GM21515 (cell line): ENCODE results near the gene ABL2.
"Not testable (repeated sequence)": the region's sequence is repeated elsewhere in the genome, so short reads cannot be mapped to it uniquely, and the experiment has no call there.

Experiments used
- ATAC-seq: cut with Tn5 transposase; IDR thresholded peaks from one replicate; pipeline ENCODE4 v1.9.1; 2021; ENCODE audit not compliant: unreplicated experiment

ABL2 gene

GRCh38 chr1:179170468-179170770 lies 59.1 kb downstream of the ABL2 start:
- not testable (repeated sequence) for ATAC-seq

- ATAC-seq, result no peak
Observed at GRCh38 chr1:179169616-179170467, 59.6 kb downstream of the ABL2 start.

DNA sequence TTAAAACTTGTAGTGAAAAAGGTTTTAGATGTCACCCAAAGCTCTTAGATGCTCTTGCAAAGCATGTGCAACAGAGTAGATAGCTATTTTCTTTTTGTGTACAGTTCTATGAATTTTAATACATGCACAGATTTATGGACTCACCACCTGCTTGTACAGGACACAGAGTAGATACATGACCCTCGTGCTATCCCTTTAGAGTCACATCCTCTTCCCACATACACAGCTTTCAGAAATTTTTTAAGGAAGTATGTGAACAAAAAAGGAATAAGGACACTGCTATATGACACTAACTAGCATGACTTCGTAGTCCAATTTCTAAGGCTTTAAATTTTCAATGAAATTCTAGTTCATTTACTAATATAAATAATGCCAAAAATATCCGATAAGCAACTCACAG lies 60.9 kb downstream of the ABL2 start:
- no peak for ATAC-seq

- no peak for ATAC-seq
Observed at GRCh38 chr1:179167955-179168354, 61.5 kb downstream of the ABL2 start.

DNA sequence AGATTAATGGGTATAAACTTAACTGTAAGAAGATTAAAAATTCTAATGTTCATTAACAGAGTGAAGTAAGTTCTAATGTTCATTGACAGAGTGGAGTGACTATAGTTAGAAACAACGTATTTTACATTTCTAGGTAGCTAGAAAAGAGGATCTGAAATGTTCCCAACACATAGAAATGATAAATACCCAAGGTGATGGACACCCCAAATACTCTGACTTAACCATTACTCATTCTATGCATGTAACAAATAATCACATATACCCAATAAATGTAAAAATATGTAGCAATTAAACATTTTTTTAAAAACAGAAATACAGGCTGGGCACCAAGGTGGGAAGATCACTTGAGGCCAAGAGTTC lies 62.1 kb downstream of the ABL2 start:
- ATAC-seq, result no peak

DNA sequence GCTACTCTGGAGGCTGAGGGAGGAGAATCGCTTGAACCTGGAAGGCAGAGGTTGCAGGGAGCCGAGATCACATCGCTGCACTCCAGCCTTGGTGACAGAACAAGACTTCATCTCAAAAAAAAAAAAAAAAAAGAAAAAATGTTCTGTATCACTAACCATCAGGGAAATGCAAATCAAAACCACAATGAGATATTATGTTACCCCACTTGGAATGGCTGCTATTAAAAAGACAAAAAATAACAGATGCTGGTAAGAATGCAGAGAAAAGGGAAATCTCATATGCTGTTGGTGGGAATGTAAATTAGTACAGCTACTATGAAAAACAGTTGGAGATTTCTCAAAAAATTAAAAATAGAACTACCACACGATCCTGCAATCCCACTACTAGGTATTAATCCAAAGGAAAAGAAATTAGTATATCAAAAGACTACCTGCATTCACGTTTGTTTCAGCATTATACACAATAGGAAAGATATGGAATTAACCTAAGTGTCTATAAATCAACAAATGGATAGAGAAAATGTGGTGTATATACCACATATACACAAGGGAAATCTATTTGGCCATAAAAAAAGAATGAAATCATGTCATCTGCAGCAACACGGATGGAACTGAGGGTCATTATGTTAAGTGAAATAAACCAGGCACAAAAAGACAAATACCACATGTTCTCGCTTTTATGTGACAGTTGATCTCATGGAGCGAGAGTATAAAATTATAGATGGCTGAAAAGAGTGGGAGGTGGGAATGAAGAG lies 62.6 kb downstream of the ABL2 start:
- no peak for ATAC-seq

DNA sequence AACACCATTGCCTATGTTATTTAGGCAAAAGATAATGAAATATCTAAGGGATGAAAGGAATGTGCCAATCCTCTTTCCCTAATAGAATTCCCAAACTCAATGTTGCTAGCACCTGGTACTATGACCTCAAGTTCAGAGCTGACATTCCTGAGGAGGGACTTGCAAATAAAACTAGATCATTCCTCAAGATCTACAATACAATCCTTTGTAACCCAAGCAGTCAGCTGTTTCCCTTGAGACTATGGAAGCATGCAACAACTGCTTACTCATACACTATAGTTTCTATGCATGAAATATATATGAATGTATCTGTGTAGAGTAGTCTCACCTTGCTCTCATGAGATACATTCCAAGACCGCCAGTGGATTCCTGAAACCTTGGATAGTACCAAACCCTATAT lies 65.0 kb downstream of the ABL2 start:
- no peak for ATAC-seq

DNA sequence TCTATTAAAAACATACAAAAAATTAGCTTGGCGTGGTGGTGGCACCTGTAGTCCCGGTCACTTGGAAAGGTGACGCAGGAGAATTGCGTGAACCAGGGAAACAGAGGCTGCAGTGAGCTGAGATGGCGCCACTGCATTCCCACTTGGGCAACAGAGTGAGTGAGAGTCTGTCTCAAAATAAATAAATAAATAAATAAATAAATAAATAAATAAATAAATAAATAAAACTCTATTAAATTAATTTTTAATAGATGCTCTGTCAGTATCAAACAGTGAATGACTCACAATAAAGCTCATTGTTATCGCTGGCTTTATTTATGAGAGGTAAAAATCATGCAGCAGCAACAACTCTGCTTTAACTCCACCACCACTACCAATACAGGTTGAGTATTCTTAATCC lies 72.8 kb downstream of the ABL2 start:
- no peak for ATAC-seq

DNA sequence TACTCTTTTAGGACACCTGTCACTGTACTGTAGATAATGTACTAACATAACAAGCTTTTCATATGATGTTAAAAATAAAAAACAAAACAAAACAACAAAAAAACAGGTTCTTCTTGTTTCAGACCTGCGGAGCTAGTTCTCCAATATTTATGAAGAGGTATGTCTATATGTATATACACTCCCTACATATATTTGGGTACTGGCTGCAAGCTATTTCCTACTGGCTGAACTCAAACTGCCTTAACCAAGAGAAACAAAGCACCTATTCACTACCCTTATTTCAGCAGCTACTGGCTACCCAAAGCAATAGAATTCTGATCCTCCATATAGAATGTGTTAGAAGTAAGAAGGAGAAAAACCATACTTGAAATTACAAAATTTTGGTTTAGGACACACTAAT lies 73.5 kb downstream of the ABL2 start:
- ATAC-seq, result no peak

GRCh38 chr1:179155615-179156014 lies 73.9 kb downstream of the ABL2 start:
- ATAC-seq, result no peak

DNA sequence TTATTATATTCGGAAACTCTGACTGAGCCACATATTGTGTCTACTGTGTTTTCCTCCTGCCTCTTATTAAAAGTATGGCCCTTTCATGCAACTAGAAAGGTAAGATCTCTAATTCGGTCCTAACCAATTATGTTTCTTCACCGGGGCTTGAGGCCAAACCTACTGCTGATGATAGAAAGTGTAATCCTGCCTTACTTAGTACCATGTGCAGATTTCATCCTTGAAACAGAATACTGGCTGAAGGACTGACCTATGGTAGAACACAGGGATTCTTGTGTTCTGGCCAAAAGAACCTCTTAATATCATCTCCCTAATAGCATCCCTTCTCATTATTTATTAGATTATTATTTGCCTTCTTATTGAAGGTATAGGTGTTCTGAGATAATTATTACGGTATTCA lies 75.0 kb downstream of the ABL2 start:
- ATAC-seq, result no peak

- no peak for ATAC-seq
Observed at GRCh38 chr1:179153217-179153616, 76.3 kb downstream of the ABL2 start.

GRCh38 chr1:179151908-179152682 lies 77.4 kb downstream of the ABL2 start:
- ATAC-seq, result no peak

GRCh38 chr1:179146911-179147310 lies 82.6 kb downstream of the ABL2 start:
- ATAC-seq, result no peak

- ATAC-seq, result no peak
Observed at GRCh38 chr1:179146476-179146875, 83.0 kb downstream of the ABL2 start.

DNA sequence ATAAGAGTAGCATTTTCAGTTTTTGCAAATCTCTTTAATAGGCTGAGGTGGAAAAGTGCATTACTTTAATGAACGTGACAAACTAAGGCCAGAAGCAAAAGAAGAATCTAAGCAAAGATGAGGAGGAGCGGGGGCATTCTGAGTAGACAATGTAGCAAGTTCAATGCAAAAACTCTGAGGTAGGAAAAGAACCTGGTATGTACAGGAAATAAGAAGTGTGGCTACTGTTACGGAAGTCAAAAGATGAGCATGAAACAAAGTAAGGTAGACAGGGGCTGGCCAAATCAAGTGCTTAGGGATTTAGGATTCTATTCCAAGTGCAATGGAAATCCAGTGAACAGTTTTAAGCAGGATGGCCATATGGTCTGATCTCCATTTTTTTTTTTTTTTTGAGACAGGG lies 84.0 kb downstream of the ABL2 start:
- ATAC-seq, result no peak

DNA sequence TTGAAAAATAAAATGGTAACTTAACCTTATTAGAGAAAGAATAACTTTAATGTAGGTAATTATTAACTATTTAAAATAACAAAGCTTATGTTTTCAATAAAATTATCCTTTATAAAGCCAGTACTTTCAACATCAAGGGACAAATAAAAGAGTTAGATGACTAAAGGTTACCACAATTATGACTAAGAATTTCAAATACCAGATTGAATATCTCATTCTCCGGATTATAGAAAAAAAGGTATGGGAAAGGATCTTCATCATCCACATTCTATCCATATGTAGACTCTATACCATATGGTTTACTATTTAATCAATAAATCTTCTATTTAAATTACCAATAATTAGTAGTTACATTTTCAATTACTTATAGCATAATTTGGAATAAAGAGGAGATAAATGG lies 84.9 kb downstream of the ABL2 start:
- no peak for ATAC-seq

DNA sequence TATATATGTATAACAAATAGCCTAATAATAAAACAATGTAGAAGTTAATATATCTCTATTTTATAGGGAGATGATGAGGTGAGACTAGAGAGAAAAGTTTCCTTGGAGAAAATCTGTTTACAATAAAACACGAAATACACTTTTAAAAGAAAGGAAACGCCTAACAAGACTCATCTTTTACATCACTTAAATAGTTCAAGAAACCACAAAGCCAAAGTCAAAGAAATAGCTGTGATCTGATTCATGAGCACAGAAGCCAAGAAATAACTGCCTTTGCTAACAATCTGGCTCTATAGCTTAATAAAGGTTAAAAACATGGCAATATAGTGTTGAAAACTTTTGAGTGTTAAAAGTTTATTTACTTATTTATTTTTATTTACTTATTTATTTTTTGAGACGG lies 86.2 kb downstream of the ABL2 start:
- ATAC-seq, result no peak

GRCh38 chr1:179142889-179143299 lies 86.6 kb downstream of the ABL2 start:
- ATAC-seq, result no peak

GRCh38 chr1:179141592-179142251 lies 87.8 kb downstream of the ABL2 start:
- no peak for ATAC-seq

- ATAC-seq, result not testable (repeated sequence)
Observed at GRCh38 chr1:179138755-179139154, 90.7 kb downstream of the ABL2 start.
